GM19043 (cell line): Measurements from ENCODE around the gene NFE2L2.
"Not testable (repeated sequence)": the region's sequence is repeated elsewhere in the genome, so short reads cannot be mapped to it uniquely, and the experiment has no call there.

Experiments used
- ATAC-seq: cut with Tn5 transposase; IDR thresholded peaks from one replicate; pipeline ENCODE4 v1.9.1; 2021; ENCODE audit warnings: low read depth; ENCODE audit not compliant: unreplicated experiment

Gene NFE2L2

DNA sequence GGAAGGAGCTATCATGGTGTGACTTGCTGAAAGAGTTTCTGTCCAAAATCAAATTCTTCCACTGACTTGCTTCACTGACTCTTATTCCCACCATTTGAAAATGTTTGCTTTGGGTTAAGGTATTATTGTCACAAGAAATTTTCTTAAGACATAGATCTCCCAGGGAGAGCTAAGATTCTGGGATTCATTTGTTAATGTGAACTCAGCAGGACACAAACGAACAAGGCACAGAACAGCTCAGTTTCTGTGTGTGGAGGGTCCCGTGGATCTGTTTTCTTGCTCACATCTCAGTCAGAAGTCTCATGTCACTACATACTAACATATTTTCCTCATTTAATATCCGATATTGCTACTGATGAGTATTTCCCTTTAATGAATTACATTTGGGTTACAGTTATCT, 60.1 kb downstream of the NFE2L2 start:
- no peak for ATAC-seq

DNA sequence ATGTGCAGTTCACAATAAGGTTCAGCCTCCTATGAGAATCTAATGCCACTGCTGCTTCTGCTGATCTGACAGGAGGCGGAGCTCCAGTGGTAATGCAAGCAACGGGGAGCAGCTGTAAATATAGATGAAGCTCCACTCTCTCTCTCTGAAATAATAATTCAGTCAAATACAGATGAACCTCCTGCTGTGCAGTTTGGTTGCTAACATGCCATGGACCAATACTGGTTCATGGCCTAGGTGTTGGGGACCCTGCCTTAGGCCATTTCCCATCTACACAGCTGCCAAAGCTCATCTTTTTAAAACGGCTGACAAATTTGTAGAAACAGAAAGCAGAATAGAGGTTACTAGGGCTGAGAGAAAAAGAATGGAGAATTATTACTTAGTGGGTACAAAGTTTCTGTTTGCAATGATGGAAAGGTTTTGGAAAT, 62.6 kb downstream of the NFE2L2 start:
- no peak for ATAC-seq

DNA sequence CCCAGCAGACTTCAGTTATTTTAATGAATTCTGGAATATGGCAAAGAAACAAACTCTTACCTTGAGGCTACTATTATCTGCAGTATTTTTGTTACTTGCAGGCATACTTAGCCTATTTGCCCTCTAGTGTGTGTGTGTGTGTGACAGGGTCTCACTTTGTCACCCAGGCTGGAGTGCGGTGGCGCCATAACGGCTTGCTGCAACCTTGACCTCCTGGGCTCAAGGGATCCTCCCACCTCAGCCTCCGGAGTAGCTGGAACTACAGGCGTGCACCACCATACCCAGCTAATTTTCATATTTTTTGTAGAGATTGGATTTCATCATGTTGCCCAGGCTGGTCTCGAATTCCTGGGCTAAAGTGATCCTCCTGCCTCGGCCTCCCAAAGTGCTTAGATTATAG, 64.1 kb downstream of the NFE2L2 start:
- not testable (repeated sequence) for ATAC-seq

DNA sequence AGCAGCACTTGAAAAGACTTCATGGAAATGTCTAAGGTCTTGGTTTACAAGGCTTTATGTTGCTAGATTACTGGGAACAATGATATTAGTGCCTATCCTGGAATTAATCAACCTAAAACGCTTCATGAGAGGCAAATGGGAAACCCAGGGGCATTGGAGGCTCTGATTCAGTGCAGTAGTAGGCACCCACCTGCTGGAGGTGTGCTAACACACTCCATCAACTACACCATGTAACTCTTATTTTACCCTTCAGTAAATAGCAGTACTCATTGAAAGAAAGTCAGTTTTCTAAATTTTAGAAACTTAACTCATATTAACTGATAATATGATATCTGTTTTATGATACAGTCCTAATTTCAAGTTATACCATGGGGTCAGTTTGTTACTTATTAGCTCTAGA, 69.3 kb downstream of the NFE2L2 start:
- ATAC-seq, result no peak

DNA sequence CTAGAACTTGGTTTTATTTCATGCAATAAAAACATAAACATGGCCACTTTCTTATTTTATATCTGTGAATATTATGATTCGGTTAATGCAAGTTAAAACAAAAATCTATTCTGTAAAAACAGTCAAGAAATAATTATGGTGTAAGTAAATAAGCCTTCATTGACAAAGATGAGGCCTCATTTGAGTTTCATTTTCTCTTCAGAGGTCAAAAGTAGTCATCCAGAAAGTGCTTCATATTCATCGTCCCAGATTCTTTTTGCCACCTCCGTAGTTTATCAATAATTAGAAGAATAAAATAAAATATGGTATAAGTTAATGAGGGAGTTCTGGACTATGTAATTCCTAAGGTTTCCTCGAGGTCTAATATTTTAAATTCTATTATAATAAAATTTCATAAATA, 71.3 kb downstream of the NFE2L2 start:
- no peak for ATAC-seq

DNA sequence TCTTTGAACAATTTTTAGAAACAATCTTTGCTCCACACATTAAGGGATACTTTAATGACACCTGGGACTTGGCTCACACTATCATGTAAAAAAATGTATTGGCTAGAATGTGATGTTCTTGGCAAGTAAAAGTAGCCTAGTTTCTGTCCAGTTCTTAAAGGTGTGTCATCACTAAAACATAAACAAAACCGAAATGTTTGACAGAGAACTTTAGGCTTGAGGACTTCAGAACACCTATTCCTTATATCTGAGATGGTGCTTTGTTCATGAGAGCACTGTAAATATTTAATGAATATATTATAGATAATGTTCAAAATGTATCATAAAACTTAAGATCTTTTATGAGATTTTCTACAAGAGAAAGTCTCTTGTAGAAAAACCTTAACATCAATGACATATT, 71.7 kb downstream of the NFE2L2 start:
- ATAC-seq, result no peak

DNA sequence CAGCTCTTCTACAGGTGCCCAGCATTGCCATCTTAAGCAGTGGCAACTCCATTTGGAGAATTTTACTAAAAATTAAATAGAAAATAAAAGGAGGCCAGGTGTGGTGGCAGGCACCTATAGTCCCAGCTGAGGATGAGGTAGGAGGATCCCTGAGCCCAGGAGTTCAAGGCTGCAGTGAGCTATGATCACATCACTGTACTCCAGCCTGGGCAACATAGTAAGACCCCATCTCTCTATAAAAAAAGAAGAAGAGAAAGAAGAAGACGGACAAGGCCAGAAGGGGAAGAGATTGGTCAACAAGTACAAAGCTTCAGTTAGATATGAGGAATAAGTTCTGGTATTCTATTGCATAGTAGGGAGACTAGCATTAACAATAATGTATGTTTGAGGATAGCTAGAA, 73.6 kb downstream of the NFE2L2 start:
- no peak for ATAC-seq

DNA sequence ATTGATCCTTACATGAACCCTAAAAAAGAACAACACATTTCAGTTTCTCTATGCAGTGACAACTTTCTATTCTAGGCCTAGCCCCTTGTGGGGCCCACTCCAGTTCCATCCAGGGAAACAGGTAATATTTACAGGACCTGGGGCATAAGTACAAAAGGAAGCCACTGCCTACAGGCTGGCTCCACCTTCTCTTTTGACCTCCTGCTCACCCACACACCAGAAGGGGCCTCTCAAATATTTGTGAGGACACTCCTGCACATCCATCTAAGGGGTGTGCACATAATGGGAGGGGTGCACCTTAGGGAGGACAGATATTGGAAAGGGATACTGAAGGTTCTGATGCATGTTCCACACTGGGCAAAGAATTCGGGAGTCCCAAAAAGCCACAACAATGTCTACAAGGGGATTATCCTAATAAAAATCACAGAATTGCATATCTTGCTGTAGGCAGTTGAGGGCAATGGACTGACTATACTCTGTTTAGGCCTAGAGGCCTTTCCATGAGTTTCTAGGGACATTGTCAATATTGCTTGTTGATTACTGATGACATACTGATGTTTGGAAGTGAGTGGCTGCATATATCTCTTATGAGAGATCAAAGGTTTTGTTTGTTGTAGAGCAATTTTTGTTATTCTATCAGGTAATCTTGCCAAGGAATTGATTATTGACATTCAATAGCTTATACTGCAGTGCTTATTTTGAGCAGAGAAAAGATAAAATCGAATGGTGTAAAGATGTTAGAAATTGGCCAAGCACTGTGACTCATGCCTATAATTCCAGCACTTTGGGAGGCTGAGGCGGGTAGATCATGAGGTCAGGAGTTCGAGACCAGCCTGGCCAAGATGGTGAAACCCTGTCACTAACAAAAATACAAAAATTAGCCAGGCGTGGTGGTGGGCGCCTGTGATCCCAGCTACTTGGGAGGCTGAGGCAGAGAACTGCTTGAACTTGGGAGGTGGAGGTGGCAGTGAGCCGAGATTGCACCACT, 75.8 kb downstream of the NFE2L2 start:
- ATAC-seq, result no peak

DNA sequence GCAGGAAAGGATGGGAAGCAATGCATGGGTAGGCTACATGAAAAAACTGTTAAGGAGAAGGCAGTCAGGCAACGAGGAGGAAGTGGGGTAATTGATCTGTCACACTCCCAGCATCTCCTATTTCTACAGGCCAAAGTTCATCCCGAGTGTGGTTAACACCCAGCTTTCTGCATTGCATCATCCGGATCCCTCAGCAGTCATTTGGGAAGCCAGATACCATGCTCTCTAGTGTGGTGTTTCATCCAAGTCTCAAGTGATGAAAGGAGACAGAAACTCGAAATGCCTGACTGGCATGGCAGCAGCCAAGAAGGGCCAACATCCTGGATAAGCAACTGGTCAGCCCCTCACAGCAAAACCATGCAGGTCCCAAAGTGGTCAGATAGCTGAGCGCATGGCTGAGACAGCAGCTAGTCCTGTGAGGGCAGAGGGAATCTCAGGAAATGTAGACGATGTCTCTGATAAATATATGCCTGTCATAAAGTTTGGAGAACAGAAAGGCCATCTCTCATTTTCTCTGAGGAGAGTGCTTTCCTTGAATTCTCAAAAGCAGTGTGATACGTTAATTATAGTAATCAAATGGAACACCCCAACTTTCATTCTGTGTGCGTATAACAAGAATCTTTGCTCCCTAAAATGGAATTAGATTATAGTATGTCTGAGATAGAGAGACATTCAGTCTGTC, 76.8 kb downstream of the NFE2L2 start:
- ATAC-seq, result no peak

DNA sequence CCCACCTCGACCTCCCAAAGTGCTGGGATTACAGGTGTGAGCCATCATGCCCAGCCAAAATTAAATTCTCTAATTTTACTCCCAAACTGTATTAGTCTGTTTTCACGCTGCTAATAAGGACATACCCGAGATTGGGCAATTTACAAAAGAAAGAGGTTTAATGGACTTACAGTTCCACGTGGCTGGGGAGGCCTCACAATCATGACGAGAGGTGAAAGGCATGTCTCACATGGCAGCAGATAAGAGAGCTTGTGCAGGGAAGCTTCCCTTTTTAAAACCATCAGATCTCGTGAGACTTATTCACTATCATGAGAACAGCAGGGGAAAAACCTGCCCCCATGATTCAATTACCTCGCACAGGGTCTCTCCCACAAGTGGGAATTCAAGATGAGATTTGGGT, 78.5 kb downstream of the NFE2L2 start:
- not testable (repeated sequence) for ATAC-seq

DNA sequence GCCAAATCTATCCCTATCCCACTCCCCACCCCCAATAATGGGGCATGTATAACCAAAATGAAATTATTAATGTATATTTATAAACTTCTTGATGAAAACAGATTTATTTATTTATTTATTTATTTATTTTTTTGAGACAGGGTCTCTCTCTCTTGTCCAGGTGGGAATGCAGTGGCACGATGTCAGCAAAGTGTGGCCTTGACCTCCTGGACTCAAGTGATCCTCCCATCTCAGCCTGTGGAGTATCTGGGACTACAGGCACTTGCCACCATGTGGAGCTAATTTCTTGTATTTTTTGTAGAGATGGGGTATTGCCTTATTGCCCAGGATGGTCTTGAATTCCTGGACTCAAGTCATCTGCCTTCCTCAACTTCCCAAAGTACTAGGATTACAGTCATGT, 79.9 kb downstream of the NFE2L2 start:
- ATAC-seq, result no peak

DNA sequence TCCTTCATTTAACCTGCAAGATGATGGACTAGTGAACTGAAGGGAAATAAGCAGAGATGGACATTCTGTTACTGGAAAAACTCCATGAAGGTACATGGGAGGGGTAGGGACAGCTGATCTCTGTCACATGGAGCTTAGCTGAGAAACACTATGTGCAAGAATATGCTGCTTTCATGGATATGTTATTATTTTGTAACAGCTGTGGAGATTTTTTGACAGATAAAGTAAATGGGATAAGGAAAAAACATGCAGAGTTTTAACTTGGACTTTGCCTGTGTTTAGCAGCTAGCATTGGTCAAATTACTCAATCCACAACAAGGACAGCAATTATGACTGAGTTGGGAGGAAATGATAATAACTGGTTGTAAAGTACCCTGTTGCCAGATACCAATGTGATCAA, 80.7 kb downstream of the NFE2L2 start:
- no peak for ATAC-seq
